ENCODE results near the gene CEP57L1. TPM values are rescaled to one million over a fixed set of nuclear protein-coding genes. Genes with fewer than 3 reads are reported as not detected.

CEP57L1 gene
- total and polyA plus RNA-seq, 12 donors = 8.6 to 29.6 (median 14.2) TPM

GRCh38 chr6:109172101-109172746, 76.9 kb downstream of the CEP57L1 start:
- TF ChIP-seq POLR2A (IDR thresholded peaks at IDR 0.05) = no peak
- peaks cover 0 to 3% of the 10 kb centered on the region in 2 donors for H3K4me1 ChIP-seq (replicated peaks in 1 of 2)
- no peak overlapping the region for H3K4me3 ChIP-seq
- no peak overlapping the region for H3K27ac ChIP-seq
- H3K9me3 ChIP-seq (replicated peaks in 1 of 3) = no peaks in the 10 kb centered on the region
- no peak for DNase-seq
- no peaks in the 10 kb centered on the region for H3K27me3 ChIP-seq
- WGBS, 4 donors = 70 to 84% (median 78%) methylated on average over 2 of the region's 2 CpGs
- intact Hi-C loops (cut with DNase I) = no loop called here
- no peaks in the 10 kb centered on the region for H3K36me3 ChIP-seq (replicated peaks in 1 of 2)

- Histone ChIP-seq H3K4me1 (replicated peaks in 1 of 2) (peaks cover 0 to 3% of the 10 kb centered on the region in 2 donors), H3K9me3 (replicated peaks in 1 of 3) (no peaks in the 10 kb centered on the region), H3K4me3 (no peak overlapping the region), H3K36me3 (replicated peaks in 1 of 2) (no peaks in the 10 kb centered on the region), H3K27ac (no peak overlapping the region), H3K27me3 (peaks cover 8% of the 10 kb centered on the region)
- WGBS, 4 donors = 93 to 98% (median 94%) methylated on average over 2 of the region's 2 CpGs
- TF ChIP-seq, protein P1, sequence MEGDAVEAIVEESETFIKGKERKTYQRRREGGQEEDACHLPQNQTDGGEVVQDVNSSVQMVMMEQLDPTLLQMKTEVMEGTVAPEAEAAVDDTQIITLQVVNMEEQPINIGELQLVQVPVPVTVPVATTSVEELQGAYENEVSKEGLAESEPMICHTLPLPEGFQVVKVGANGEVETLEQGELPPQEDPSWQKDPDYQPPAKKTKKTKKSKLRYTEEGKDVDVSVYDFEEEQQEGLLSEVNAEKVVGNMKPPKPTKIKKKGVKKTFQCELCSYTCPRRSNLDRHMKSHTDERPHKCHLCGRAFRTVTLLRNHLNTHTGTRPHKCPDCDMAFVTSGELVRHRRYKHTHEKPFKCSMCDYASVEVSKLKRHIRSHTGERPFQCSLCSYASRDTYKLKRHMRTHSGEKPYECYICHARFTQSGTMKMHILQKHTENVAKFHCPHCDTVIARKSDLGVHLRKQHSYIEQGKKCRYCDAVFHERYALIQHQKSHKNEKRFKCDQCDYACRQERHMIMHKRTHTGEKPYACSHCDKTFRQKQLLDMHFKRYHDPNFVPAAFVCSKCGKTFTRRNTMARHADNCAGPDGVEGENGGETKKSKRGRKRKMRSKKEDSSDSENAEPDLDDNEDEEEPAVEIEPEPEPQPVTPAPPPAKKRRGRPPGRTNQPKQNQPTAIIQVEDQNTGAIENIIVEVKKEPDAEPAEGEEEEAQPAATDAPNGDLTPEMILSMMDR (IDR thresholded peaks at IDR 0.05) = no peak
- TF ChIP-seq POLR2A (IDR thresholded peaks at IDR 0.05) = no peak
- DNase-seq = no peak
- intact Hi-C loops (cut with DNase I) = no loop called here
Observed at GRCh38 chr6:109174916-109175315, 79.6 kb downstream of the CEP57L1 start.

GRCh38 chr6:109178921-109179320, 83.6 kb downstream of the CEP57L1 start:
- intact Hi-C loops (cut with DNase I) = no loop called here
- H3K4me3 ChIP-seq = no peak overlapping the region
- TF ChIP-seq, protein P1 (IDR thresholded peaks at IDR 0.05) = no peak
- no peak for TF ChIP-seq POLR2A (IDR thresholded peaks at IDR 0.05)
- peaks cover 8% of the 10 kb centered on the region for H3K27me3 ChIP-seq
- H3K27ac ChIP-seq = no peak overlapping the region
- no peak for DNase-seq
- no peaks in the 10 kb centered on the region for H3K4me1 ChIP-seq (replicated peaks in 1 of 2)
- H3K36me3 ChIP-seq (replicated peaks in 1 of 2) = no peaks in the 10 kb centered on the region
- WGBS, 4 donors = 40 to 87% (median 82%) methylated on average over 1 of the region's 1 CpG
- no peaks in the 10 kb centered on the region for H3K9me3 ChIP-seq (replicated peaks in 1 of 3)

GRCh38 chr6:109179507-109179906, 84.2 kb downstream of the CEP57L1 start:
- TF ChIP-seq, protein P1 (IDR thresholded peaks at IDR 0.05) = no peak
- TF ChIP-seq POLR2A (IDR thresholded peaks at IDR 0.05) = no peak
- Histone ChIP-seq H3K9me3 (replicated peaks in 1 of 3) (no peaks in the 10 kb centered on the region), H3K4me1 (replicated peaks in 1 of 2) (no peaks in the 10 kb centered on the region), H3K27me3 (peaks cover 8% of the 10 kb centered on the region), H3K36me3 (replicated peaks in 1 of 2) (no peaks in the 10 kb centered on the region), H3K4me3 (no peak overlapping the region), H3K27ac (no peak overlapping the region)
- intact Hi-C loops (cut with DNase I) = no loop called here
- WGBS, 4 donors = 53 to 69% (median 57%) methylated on average over 1 of the region's 1 CpG
- no peak for DNase-seq

DNA sequence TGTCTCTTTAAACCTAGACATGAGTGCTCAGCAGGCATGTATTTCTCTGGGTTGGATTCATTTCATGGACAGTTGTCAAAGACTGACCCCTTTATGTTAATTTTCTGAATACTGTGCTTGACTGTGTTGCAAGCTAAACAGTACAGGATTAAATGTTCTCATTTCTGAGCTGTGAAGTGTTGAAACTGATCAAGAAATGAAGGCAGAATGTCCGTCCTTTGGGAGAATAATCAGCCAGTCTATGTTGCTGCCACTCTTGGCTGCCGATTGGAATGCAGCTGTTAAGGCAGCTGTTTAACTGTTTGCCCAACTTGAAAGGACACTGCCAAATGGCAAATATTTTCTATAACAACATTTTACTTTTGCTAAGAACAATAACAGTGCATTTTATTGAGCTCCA, 87.3 kb downstream of the CEP57L1 start:
- intact Hi-C loops (cut with DNase I) = no loop called here

More for the DNA sequence above, 87.3 kb downstream of the CEP57L1 start:
- Histone ChIP-seq H3K4me1 (replicated peaks in 1 of 2) (peaks cover 0 to under 1% of the 10 kb centered on the region in 2 donors), H3K36me3 (replicated peaks in 1 of 2) (no peaks in the 10 kb centered on the region), H3K4me3 (no peak overlapping the region), H3K27ac (no peak overlapping the region), H3K27me3 (peaks cover 8% of the 10 kb centered on the region), H3K9me3 (replicated peaks in 1 of 3) (no peaks in the 10 kb centered on the region)
- no peak for DNase-seq
- WGBS, 4 donors = 36 to 42% (median 40%) methylated on average over 2 of the region's 2 CpGs
- TF ChIP-seq, protein P1 (IDR thresholded peaks at IDR 0.05) = no peak
- no peak for TF ChIP-seq POLR2A (IDR thresholded peaks at IDR 0.05)

Measured in adrenal gland (tissue), 12 donors.